VCaP (cell line): ENCODE measurements around the gene IFI35.
"Not testable (repeated sequence)": the region's sequence is repeated elsewhere in the genome, so short reads cannot be mapped to it uniquely, and the experiment has no call there.

ENCODE experiments used
- H3K27ac ChIP-seq: fragments of 450-650 bp; 2 replicates; pipeline ENCODE4 v1.5.1; 2017
- TF ChIP-seq, protein P1 (sequence below): fragments of 450-650 bp; conservative IDR thresholded peaks from 2 replicates; pipeline ENCODE4 v1.5.1; 2017; ENCODE audit warnings: mild to moderate bottlenecking, moderate library complexity

The IFI35 gene

DNA sequence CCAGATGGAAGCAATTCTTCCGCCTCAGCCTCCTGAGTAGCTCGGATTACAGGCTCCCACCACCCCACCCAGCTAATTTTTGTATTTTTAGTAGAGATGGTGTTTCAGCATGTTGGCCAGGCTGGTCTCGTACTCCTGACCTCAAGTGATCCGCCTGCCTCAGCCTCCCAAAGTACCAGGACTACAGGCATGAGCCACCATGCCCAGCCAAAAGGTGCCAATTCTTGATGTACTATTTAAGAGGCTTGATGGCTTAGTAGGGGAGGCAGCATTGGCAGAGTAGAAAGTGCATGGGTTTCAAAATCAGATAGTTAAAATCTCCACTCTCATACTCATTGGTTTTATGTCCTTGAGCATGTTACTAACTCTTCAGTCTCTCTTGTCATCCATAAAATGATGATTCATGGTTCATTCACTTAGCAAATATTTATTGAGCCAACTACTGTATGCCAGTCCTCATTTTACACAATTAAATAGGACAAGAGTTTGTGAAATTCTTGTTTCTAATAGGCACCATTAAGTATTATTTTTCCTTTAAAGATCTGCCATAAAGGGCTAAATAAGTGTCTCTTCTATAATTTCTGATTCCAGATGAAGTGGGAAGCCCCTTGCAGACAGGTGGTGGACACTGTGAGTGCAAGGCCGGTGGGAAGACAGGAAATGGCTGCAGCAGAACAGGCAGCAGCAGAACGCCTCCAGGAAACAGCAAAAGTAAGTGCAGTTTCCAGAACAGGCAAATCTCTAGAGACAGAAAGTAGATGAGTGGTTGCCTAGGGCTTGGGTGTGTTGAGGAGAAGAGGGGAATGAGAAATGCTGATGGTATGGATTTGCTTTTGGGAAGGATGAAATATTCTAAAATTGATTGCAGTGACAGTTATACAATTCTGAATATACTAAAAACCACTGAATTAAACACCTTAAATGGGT, 16.6 kb upstream of the IFI35 start:
- TF ChIP-seq, protein P1, sequence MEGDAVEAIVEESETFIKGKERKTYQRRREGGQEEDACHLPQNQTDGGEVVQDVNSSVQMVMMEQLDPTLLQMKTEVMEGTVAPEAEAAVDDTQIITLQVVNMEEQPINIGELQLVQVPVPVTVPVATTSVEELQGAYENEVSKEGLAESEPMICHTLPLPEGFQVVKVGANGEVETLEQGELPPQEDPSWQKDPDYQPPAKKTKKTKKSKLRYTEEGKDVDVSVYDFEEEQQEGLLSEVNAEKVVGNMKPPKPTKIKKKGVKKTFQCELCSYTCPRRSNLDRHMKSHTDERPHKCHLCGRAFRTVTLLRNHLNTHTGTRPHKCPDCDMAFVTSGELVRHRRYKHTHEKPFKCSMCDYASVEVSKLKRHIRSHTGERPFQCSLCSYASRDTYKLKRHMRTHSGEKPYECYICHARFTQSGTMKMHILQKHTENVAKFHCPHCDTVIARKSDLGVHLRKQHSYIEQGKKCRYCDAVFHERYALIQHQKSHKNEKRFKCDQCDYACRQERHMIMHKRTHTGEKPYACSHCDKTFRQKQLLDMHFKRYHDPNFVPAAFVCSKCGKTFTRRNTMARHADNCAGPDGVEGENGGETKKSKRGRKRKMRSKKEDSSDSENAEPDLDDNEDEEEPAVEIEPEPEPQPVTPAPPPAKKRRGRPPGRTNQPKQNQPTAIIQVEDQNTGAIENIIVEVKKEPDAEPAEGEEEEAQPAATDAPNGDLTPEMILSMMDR: no peak
- peak overlapping the region; percentile 50 for H3K27ac ChIP-seq

DNA sequence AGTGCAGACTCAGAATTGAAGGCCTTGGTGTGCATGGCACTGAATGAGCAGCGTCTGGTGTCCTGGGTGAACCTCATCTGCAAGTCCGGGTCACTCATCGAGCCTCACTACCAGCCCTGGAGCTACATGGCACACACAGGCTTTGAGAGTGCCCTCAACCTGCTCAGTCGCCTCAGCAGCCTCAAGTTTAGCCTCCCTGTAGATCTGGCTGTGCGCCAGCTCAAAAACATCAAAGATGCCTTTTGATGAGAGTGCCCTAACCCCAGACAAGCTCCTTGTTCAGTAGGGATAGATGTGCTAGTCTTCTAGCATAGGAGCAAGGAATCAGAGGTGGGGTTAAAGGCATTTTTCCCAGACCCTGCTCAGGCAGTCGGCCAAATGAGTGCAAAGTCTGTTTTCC, 15.1 kb upstream of the IFI35 start:
- no peak overlapping the region for H3K27ac ChIP-seq

DNA sequence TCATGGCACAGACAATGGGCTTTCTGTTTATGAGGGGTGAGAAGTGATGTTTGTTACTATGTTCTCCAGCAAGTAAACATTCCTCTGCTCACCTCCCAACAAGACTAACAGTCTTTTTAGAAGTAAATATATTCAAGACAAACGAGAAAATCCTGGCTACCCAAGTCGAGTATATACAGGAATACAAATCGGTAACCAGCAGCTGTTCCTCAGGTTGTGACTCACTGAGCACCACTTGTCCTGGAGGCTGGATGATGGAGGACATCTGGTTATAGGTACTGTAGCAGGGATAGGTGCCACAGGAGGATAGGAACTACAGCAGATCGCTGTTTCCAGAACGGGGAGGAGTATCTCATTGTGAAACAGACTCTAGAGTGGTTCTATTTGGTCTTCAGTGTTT, 13.7 kb upstream of the IFI35 start:
- no peak overlapping the region for H3K27ac ChIP-seq
- TF ChIP-seq, protein P1: no peak

More for the DNA sequence above, 15.1 kb upstream of the IFI35 start:
- TF ChIP-seq, protein P1: no peak

DNA sequence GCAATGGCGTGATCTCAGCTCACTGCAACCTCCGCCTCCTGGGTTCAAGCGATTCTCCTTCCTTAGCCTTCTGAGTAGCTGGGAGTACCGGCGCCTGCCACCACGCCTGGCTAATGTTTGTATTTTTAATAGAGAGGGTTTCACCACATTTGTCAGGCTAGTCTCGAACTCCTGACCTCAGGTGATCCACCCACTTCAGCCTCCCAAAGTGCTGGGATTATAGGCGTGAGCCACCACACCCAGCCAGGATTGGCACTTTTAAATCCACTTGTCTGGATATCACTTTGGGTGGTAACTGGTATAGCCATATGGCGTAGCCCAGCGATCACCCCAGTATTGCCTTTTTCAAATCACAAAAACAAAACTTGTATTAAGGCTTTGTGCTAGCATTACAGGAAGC, 12.7 kb upstream of the IFI35 start:
- not testable (repeated sequence) for H3K27ac ChIP-seq

DNA sequence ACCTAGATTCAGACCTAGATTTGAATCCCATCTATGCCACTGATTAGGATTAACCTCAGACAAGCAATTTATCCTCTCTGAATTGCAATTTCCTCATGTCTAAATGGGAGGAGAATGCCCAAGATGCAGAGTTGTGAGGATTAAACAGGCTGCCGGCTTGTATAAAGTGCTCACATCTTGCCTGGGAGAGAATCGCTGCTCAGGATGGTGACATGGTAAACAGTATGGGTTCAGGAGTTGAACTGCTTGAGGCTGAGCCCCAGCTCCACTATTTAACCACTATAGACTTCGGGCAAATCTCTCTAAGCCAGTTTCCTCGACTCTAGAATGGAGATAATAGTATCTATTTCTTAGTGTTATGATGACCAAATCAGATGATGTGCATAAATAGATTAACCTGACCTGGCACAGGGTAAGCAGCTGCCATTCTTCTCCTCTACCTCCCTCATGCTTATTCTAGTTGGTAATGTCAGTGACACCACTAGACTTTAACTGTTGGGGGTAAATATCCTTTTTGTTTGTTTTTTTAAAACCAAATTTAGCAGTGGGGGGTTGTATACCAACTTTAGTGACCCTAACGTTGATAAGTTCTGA, 9.1 kb upstream of the IFI35 start:
- TF ChIP-seq, protein P1: no peak

DNA sequence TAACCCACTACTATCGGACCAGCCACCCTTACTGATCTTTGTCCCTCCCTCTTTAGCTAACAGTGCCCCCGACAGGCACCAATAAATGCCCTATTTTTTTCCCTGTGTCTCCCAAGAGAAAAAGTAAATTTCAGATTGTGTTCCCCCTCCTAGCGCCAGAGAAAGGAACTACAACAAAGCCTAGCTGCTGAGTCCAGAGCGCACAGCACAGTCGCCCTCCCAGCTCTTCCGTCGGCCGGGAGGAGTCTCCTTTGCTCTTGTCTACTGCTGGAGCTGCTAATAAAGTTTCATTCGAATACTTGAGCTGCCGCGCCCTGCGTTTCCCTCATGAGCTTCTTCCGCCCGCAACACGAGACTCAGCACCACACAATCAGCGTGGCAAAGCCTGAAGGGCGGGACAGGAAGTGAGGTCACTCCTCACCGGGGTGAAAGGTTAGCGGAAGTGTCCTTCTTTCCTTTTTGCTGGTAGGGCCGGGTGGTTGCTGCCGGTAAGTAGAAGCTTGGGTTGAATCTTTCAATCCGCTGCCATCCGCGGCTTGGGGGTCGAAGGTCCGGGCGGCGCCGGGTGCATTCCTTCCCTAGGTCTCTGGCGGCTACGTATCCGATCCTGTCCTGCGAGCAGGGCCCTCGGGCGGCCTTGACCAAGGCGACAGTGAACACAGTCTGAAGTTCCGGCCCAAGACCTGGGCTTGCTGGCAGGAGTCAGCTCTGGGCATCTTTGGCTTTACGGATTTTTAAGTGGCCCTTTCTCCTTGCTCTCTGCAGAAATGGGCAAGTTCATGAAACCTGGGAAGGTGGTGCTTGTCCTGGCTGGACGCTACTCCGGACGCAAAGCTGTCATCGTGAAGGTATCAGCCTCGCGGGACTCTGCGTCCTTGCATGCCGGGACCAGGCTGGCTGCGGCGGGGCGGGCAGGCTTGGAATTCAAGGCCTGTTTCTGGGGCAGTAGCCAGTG, 8.3 kb upstream of the IFI35 start, which contains the start of gene RPL27:
Gene RPL27, plus strand, starts transcription at position 436 of the 955 bp plus-strand sequence. Its CDS starts 332 bp downstream, at position 768.
- TF ChIP-seq, protein P1: peak; percentile 90
- peak within 1 kb of the TSS; percentile 88 for H3K27ac ChIP-seq

More for the DNA sequence above, 9.1 kb upstream of the IFI35 start:
- peak overlapping the region; percentile 88 for H3K27ac ChIP-seq

DNA sequence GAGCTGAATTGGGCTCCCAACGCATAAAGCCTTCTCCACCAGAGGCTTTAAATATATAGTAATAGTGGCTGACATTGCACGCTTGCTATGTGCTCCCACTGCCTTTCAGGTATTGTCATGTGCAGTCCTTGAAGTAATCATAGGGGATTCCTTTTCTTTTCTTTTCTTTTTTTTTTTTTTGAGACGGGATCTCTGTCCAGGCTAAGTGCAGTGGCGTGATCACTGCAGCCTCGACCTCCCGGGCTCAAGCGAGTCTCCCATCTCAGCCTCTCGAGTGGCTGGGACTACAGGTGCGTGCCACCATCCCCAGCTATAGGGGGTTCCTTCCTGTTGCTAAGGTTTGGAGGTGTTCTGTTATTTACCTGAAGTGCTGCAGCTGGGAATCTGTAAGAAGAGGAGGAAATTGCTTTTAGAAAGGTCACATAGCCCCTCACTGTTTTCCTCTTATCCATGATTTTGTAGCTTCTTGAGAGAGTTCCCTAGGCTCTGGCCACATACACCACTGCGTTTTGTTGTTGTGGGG, 7.5 kb upstream of the IFI35 start:
- H3K27ac ChIP-seq: peak overlapping the region; percentile 88
- TF ChIP-seq, protein P1: no peak

DNA sequence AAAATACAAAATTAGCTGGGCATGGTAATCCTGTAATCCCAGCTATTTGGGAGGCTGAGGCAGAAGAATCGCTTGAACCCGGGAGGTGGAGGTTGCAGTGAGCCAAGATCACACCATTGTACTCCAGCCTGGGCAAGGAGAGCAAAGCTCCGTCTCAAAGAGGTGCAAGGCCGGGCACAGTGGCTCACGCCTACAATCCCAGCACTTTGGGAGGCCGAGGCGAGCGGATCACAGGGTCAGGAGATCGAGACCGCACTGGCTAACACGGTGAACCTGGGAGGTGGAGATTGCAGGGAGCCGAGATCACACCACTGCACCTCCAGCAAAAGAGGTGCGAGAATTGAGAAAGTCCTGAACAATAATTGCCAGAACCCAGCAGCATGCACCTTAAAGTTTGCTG, 5.7 kb upstream of the IFI35 start:
- H3K27ac ChIP-seq: peak overlapping the region; percentile 88
